ENCODE results near the gene UPF2. TPM values are rescaled to one million over a fixed set of nuclear protein-coding genes. Genes with fewer than 3 reads are reported as not detected.

Gene UPF2
- total RNA-seq, 3 donors from 2014 or later (not counting 1 experiment from before 2014, with no cell fraction given): 29.3 to 33.2 (median 30.1) TPM

GRCh38 chr10:12022580-12023257 is 19.9 kb downstream of the UPF2 start:
- H3K36me3 Mint-ChIP-seq: no peaks in the 10 kb centered on the region
- Histone ChIP-seq H3K27me3 (ENCODE audit: control insufficient read depth, insufficient read depth, low read length) (no peaks in the 10 kb centered on the region), H3K9me3 (ENCODE audit: control insufficient read depth, insufficient read depth, low read length) (no peaks in the 10 kb centered on the region), H3K27ac (ENCODE audit: low read length) (peak overlapping the region; percentile 38), H3K36me3 (ENCODE audit: control insufficient read depth, insufficient read depth, low read length) (peaks cover 19% of the 10 kb centered on the region), H3K4me3 (ENCODE audit: low read length) (no peak overlapping the region), H3K4me1 (ENCODE audit: control insufficient read depth, insufficient read depth, low read length) (peaks cover 10% of the 10 kb centered on the region)
- H3K27me3 Mint-ChIP-seq (ENCODE audit: low read depth in 2 of 2): no peaks in the 10 kb centered on the region
- no peak for ATAC-seq
- peak overlapping the region; percentile 17 for H3K4me3 Mint-ChIP-seq
- peak overlapping the region; percentile 49 to 58 for H3K27ac Mint-ChIP-seq
- peaks cover 25 to 33% of the 10 kb centered on the region in 2 donors for H3K4me1 Mint-ChIP-seq
- WGBS (ENCODE audit: insufficient coverage): 11% methylated on average over 1 of the region's 1 CpG
- DNase-seq: peak in 1 of 2 donors; percentile 29
- no peaks in the 10 kb centered on the region for H3K9me3 Mint-ChIP-seq
- no peak for TF ChIP-seq CTCF (IDR thresholded peaks at IDR 0.05)
- intact Hi-C loops (cut with micrococcal nuclease): no loop called here

- no peak for ATAC-seq
- no peak for DNase-seq
- intact Hi-C loops (cut with micrococcal nuclease): no loop called here
- Mint-ChIP-seq H3K9me3 (no peaks in the 10 kb centered on the region), H3K4me1 (peaks cover 19 to 26% of the 10 kb centered on the region in 2 donors), H3K36me3 (no peaks in the 10 kb centered on the region), H3K4me3 (no peak overlapping the region), H3K27ac (peak overlapping the region; percentile 22 to 25), H3K27me3 (ENCODE audit: low read depth in 2 of 2) (no peaks in the 10 kb centered on the region)
- no peak overlapping the region for H3K27ac ChIP-seq (ENCODE audit: low read length)
- H3K27me3 ChIP-seq (ENCODE audit: control insufficient read depth, insufficient read depth, low read length): no peaks in the 10 kb centered on the region
- H3K36me3 ChIP-seq (ENCODE audit: control insufficient read depth, insufficient read depth, low read length): peaks cover 7% of the 10 kb centered on the region
- H3K4me1 ChIP-seq (ENCODE audit: control insufficient read depth, insufficient read depth, low read length): peaks cover 10% of the 10 kb centered on the region
- H3K9me3 ChIP-seq (ENCODE audit: control insufficient read depth, insufficient read depth, low read length): no peaks in the 10 kb centered on the region
- 100% methylated on average over 1 of the region's 2 CpGs for WGBS (ENCODE audit: insufficient coverage)
- TF ChIP-seq CTCF (IDR thresholded peaks at IDR 0.05): no peak
- no peak overlapping the region for H3K4me3 ChIP-seq (ENCODE audit: low read length)
Measured at GRCh38 chr10:12020574-12020973, 22.0 kb downstream of the UPF2 start.

- DNase-seq (no peak), ATAC-seq (no peak)
- H3K9me3 Mint-ChIP-seq: no peaks in the 10 kb centered on the region
- H3K27ac Mint-ChIP-seq: no peak overlapping the region
- Histone ChIP-seq H3K9me3 (ENCODE audit: control insufficient read depth, insufficient read depth, low read length) (no peaks in the 10 kb centered on the region), H3K27me3 (ENCODE audit: control insufficient read depth, insufficient read depth, low read length) (no peaks in the 10 kb centered on the region), H3K4me1 (ENCODE audit: control insufficient read depth, insufficient read depth, low read length) (peaks cover 10% of the 10 kb centered on the region), H3K36me3 (ENCODE audit: control insufficient read depth, insufficient read depth, low read length) (peaks cover 2% of the 10 kb centered on the region), H3K27ac (ENCODE audit: low read length) (no peak overlapping the region), H3K4me3 (ENCODE audit: low read length) (no peak overlapping the region)
- intact Hi-C loops (cut with micrococcal nuclease): no loop called here
- peaks cover 22 to 30% of the 10 kb centered on the region in 2 donors for H3K4me1 Mint-ChIP-seq
- H3K27me3 Mint-ChIP-seq (ENCODE audit: low read depth in 2 of 2): no peaks in the 10 kb centered on the region
- no peak overlapping the region for H3K4me3 Mint-ChIP-seq
- no peaks in the 10 kb centered on the region for H3K36me3 Mint-ChIP-seq
- WGBS (ENCODE audit: insufficient coverage): 88% methylated on average over 8 of the region's 9 CpGs
- no peak for TF ChIP-seq CTCF (IDR thresholded peaks at IDR 0.05)
Measured at GRCh38 chr10:12019283-12019971, 23.2 kb downstream of the UPF2 start.
